ENCODE measurements around the gene EFCAB9. TPM values are rescaled to one million over a fixed set of nuclear protein-coding genes. Genes with fewer than 3 reads are reported as not detected.

EFCAB9 gene
- total and polyA plus RNA-seq, 2 of the 8 experiments (the other 6 are each of a cell fraction or from before 2014, with no cell fraction given): not detected

DNA sequence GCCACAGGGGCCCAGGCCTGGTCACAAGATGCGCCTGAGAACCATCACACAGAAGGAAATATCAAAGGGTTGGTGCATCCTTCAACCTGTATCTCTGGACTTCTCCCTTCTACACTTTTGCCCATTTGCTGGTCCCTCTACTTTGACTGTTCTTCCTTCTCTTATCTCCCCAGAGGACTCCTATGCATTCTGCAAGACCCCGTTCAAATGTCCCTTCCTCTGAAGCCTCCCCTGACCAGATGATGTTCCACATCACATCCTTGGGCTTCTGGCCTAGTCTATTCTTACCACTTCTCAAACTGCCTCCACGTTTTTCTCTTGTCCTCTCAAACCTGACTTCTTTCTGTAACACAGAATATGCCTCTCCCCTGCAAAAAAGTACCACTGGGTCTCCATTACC lies 40.3 kb upstream of the EFCAB9 start (continued):
- TF ChIP-seq, protein P1, sequence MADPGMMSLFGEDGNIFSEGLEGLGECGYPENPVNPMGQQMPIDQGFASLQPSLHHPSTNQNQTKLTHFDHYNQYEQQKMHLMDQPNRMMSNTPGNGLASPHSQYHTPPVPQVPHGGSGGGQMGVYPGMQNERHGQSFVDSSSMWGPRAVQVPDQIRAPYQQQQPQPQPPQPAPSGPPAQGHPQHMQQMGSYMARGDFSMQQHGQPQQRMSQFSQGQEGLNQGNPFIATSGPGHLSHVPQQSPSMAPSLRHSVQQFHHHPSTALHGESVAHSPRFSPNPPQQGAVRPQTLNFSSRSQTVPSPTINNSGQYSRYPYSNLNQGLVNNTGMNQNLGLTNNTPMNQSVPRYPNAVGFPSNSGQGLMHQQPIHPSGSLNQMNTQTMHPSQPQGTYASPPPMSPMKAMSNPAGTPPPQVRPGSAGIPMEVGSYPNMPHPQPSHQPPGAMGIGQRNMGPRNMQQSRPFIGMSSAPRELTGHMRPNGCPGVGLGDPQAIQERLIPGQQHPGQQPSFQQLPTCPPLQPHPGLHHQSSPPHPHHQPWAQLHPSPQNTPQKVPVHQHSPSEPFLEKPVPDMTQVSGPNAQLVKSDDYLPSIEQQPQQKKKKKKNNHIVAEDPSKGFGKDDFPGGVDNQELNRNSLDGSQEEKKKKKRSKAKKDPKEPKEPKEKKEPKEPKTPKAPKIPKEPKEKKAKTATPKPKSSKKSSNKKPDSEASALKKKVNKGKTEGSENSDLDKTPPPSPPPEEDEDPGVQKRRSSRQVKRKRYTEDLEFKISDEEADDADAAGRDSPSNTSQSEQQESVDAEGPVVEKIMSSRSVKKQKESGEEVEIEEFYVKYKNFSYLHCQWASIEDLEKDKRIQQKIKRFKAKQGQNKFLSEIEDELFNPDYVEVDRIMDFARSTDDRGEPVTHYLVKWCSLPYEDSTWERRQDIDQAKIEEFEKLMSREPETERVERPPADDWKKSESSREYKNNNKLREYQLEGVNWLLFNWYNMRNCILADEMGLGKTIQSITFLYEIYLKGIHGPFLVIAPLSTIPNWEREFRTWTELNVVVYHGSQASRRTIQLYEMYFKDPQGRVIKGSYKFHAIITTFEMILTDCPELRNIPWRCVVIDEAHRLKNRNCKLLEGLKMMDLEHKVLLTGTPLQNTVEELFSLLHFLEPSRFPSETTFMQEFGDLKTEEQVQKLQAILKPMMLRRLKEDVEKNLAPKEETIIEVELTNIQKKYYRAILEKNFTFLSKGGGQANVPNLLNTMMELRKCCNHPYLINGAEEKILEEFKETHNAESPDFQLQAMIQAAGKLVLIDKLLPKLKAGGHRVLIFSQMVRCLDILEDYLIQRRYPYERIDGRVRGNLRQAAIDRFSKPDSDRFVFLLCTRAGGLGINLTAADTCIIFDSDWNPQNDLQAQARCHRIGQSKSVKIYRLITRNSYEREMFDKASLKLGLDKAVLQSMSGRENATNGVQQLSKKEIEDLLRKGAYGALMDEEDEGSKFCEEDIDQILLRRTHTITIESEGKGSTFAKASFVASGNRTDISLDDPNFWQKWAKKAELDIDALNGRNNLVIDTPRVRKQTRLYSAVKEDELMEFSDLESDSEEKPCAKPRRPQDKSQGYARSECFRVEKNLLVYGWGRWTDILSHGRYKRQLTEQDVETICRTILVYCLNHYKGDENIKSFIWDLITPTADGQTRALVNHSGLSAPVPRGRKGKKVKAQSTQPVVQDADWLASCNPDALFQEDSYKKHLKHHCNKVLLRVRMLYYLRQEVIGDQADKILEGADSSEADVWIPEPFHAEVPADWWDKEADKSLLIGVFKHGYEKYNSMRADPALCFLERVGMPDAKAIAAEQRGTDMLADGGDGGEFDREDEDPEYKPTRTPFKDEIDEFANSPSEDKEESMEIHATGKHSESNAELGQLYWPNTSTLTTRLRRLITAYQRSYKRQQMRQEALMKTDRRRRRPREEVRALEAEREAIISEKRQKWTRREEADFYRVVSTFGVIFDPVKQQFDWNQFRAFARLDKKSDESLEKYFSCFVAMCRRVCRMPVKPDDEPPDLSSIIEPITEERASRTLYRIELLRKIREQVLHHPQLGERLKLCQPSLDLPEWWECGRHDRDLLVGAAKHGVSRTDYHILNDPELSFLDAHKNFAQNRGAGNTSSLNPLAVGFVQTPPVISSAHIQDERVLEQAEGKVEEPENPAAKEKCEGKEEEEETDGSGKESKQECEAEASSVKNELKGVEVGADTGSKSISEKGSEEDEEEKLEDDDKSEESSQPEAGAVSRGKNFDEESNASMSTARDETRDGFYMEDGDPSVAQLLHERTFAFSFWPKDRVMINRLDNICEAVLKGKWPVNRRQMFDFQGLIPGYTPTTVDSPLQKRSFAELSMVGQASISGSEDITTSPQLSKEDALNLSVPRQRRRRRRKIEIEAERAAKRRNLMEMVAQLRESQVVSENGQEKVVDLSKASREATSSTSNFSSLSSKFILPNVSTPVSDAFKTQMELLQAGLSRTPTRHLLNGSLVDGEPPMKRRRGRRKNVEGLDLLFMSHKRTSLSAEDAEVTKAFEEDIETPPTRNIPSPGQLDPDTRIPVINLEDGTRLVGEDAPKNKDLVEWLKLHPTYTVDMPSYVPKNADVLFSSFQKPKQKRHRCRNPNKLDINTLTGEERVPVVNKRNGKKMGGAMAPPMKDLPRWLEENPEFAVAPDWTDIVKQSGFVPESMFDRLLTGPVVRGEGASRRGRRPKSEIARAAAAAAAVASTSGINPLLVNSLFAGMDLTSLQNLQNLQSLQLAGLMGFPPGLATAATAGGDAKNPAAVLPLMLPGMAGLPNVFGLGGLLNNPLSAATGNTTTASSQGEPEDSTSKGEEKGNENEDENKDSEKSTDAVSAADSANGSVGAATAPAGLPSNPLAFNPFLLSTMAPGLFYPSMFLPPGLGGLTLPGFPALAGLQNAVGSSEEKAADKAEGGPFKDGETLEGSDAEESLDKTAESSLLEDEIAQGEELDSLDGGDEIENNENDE (IDR thresholded peaks at IDR 0.05; ENCODE audit: insufficient replicate concordance, low read length): no peak
- no peak for TF ChIP-seq CHD1 (IDR thresholded peaks at IDR 0.05; ENCODE audit: low read depth, low read length)

Data from H1 (cell line).